Lung (tissue), 12 donors: ENCODE results near the gene HMMR. TPM values are rescaled to one million over a fixed set of nuclear protein-coding genes. Genes with fewer than 3 reads are reported as not detected.

ENCODE experiments used
- ATAC-seq: fragments of 200-7000 bp; cut with Tn5 transposase; one replicate; pipeline ENCODE4 v1.9.1; 2020; ENCODE audit warnings: moderate number of reproducible peaks; ENCODE audit not compliant: insufficient read depth, low FRiP score
- DNase-seq, 3 donors: peaks; one replicate each; pipeline ENCODE4 v3.0.0-alpha.2; 2013 to 2017
- H3K27ac ChIP-seq, 2 donors: one replicate each; pipeline ENCODE4 v1.5.1; 2013; ENCODE audit warnings: mild to moderate bottlenecking in 2 of 2, moderate library complexity in 2 of 2, control low read depth in 1 of 2, inconsistent platforms in 1 of 2, low read depth in 1 of 2, low read length in 1 of 2
- H3K27me3 ChIP-seq, 3 donors: one replicate each; pipeline ENCODE4 v1.5.1; 2013; ENCODE audit warnings: low read length in 2 of 3; ENCODE audit not compliant: control insufficient read depth in 3 of 3, insufficient read depth in 3 of 3
- H3K36me3 ChIP-seq, 4 donors: one replicate each; pipeline ENCODE4 v1.5.1; 2013; ENCODE audit warnings: low read length in 4 of 4, mild to moderate bottlenecking in 1 of 4, moderate library complexity in 1 of 4; ENCODE audit not compliant: control insufficient read depth in 4 of 4, insufficient read depth in 4 of 4
- H3K4me1 ChIP-seq, 5 donors: one replicate each; pipeline ENCODE4 v1.5.1; 2013; ENCODE audit warnings: low read length in 5 of 5, mild to moderate bottlenecking in 2 of 5, moderate library complexity in 1 of 5; ENCODE audit not compliant: control insufficient read depth in 5 of 5, insufficient read depth in 5 of 5
- H3K4me3 ChIP-seq: one replicate; pipeline ENCODE4 v1.5.1; 2013; ENCODE audit warnings: mild to moderate bottlenecking, control low read depth, moderate library complexity
- H3K9ac ChIP-seq, 2 donors: one replicate each; pipeline ENCODE4 v1.5.1; 2013; ENCODE audit warnings: low read length in 2 of 2, control low read depth in 1 of 2; ENCODE audit not compliant: insufficient read depth in 1 of 2
- H3K9me3 ChIP-seq, 4 donors: one replicate each; pipeline ENCODE4 v1.5.1; 2013; ENCODE audit warnings: low read length in 3 of 4, mild to moderate bottlenecking in 1 of 4, moderate library complexity in 1 of 4; ENCODE audit not compliant: control insufficient read depth in 4 of 4, insufficient read depth in 3 of 4
- WGBS, 2 donors: extraction: QIAGEN DNeasy Blood & Tissue Kit; methylation state at CpG; one replicate each; pipeline ENCODE4 v1.1.7; 2013; 5-methylcytosine and 5-hydroxymethylcytosine counted together
- polyA plus RNA-seq, 2 donors: library from polyadenylated mRNA; stranded (reverse); fragments of 200-250 nt; gene quantifications; one replicate each; pipeline ENCODE4 v1.2.1, GENCODE V29; 2013
- total RNA-seq, 2 donors: library from RNA; depleted of rRNA in 1 of 2; stranded (reverse); fragments of >200 nt in 1 of 2; gene quantifications; one replicate each; pipeline ENCODE4 v1.2.1, GENCODE V29; 2014 to 2021
- TF ChIP-seq, protein P1 (sequence below): IDR thresholded peaks from 2 replicates; pipeline ENCODE4 v1.5.1; 2012; ENCODE audit warnings: mild to moderate bottlenecking; ENCODE audit errors: control extremely low read depth, extremely low read depth
- donor health status: control.
- donor health status: control.
- donor health status: Bipolar disorder and iron deficiency.
- donor health status: healthy.
- donor health status: DM: yes; HTN: yes; CAD: no.

HMMR gene
- total and polyA plus RNA-seq, 4 donors = 1.1 to 9.5 (median 1.4) TPM

DNA sequence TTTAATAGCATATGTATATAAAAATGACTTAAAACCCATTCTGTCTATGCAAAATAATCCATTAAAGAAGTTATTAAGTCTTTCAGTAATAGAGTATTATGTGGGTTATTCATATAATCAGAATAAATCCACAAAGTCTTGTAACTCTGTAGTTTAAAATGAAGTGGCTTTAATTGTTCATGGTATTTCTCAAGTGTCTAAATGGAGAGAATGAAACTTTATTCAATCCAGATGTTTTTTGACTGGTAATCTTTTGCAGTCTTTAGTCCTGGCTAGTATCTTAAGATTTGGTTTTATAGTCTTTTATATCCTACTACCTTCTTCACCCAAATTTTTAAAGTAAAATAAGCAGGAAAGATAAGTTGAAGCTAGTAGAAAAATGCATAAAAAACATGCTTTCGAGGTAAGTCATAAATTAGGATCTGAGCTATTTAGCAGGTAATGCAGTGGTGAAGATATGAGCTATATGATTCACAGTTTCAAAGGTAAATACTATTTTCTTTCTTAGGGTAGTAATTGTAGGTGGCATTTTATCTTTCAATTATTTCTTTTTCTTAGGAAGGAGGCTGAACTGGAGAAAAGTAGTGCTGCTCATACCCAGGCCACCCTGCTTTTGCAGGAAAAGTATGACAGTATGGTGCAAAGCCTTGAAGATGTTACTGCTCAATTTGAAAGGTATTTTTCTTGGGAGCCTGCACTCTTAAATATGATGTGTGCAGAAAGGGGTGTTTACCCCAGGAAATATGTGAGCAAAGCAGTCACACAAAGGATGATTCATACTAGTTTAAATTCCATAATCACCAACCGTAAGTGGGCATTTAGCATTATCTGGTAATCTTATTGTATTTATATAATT lies 17.9 kb downstream of the HMMR start:
- Histone ChIP-seq H3K27me3 (no peaks in the 10 kb centered on the region), H3K9ac (no peak overlapping the region), H3K9me3 (no peaks in the 10 kb centered on the region), H3K27ac (no peak overlapping the region), H3K36me3 (peaks cover 0 to 18% (median 2%) of the 10 kb centered on the region in 4 donors), H3K4me1 (no peaks in the 10 kb centered on the region), H3K4me3 (no peak overlapping the region)
- ATAC-seq (no peak), DNase-seq (no peak)
- 94 to 95% methylated on average over 2 of the region's 2 CpGs for WGBS, 2 donors
- TF ChIP-seq, protein P1, sequence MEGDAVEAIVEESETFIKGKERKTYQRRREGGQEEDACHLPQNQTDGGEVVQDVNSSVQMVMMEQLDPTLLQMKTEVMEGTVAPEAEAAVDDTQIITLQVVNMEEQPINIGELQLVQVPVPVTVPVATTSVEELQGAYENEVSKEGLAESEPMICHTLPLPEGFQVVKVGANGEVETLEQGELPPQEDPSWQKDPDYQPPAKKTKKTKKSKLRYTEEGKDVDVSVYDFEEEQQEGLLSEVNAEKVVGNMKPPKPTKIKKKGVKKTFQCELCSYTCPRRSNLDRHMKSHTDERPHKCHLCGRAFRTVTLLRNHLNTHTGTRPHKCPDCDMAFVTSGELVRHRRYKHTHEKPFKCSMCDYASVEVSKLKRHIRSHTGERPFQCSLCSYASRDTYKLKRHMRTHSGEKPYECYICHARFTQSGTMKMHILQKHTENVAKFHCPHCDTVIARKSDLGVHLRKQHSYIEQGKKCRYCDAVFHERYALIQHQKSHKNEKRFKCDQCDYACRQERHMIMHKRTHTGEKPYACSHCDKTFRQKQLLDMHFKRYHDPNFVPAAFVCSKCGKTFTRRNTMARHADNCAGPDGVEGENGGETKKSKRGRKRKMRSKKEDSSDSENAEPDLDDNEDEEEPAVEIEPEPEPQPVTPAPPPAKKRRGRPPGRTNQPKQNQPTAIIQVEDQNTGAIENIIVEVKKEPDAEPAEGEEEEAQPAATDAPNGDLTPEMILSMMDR = no peak

GRCh38 chr5:163478982-163479271 lies 18.5 kb downstream of the HMMR start:
- no peak overlapping the region for H3K9ac ChIP-seq
- ATAC-seq = no peak
- H3K36me3 ChIP-seq = peaks cover 0 to 18% (median 2%) of the 10 kb centered on the region in 4 donors
- no peak overlapping the region for H3K4me3 ChIP-seq
- no peaks in the 10 kb centered on the region for H3K9me3 ChIP-seq
- 96 to 100% methylated on average over 1 of the region's 1 CpG for WGBS, 2 donors
- no peak overlapping the region for H3K27ac ChIP-seq
- no peaks in the 10 kb centered on the region for H3K27me3 ChIP-seq
- DNase-seq = no peak
- TF ChIP-seq, protein P1 = no peak
- H3K4me1 ChIP-seq = no peaks in the 10 kb centered on the region

- TF ChIP-seq, protein P1 = no peak
- DNase-seq (peak in 1 of 3 donors; percentile 6), ATAC-seq (no peak)
- no peaks in the 10 kb centered on the region for H3K9me3 ChIP-seq
- WGBS, 2 donors = 89 to 93% methylated on average over 6 of the region's 6 CpGs
- H3K9ac ChIP-seq = no peak overlapping the region
- no peaks in the 10 kb centered on the region for H3K27me3 ChIP-seq
- H3K4me3 ChIP-seq = no peak overlapping the region
- no peak overlapping the region for H3K27ac ChIP-seq
- peaks cover 0 to 14% (median 0%) of the 10 kb centered on the region in 5 donors for H3K4me1 ChIP-seq
- H3K36me3 ChIP-seq = peaks cover 0 to 6% (median 0%) of the 10 kb centered on the region in 4 donors
Measured at GRCh38 chr5:163489055-163489744, 28.8 kb downstream of the HMMR start.
